ENCODE results near the gene FGD6.

- TF ChIP-seq CTCF (conservative IDR thresholded peaks at IDR 0.05 in 1 of 2, IDR thresholded peaks at IDR 0.05 in 1 of 2; ENCODE audit: low read depth in 1 of 2, low read length in 2 of 2) (no peak), EZH2 (IDR thresholded peaks at IDR 0.05; ENCODE audit: low read length, missing control alignments) (no peak)
Measured at GRCh38 chr12:95228617-95229016, 11.3 kb upstream of the FGD6 start.

All from fibroblast of lung (primary cell).